H9 (cell line): Measurements from ENCODE around the gene PSMA6. TPM values are rescaled to one million over a fixed set of nuclear protein-coding genes. Genes with fewer than 3 reads are reported as not detected.

Experiments
- DNase-seq: peaks from one replicate; pipeline ENCODE4 v3.0.0-alpha.2; 2017
- H2AFZ ChIP-seq: one replicate; pipeline ENCODE4 v1.6.1; 2013; ENCODE audit warnings: mild to moderate bottlenecking, low read length, control low read depth, moderate library complexity
- H2AK5ac ChIP-seq: 2 replicates; pipeline ENCODE4 v1.6.1; 2013; ENCODE audit warnings: low read length, control low read depth, mixed read lengths; ENCODE audit not compliant: insufficient read length
- H2BK120ac ChIP-seq: one replicate; pipeline ENCODE4 v1.6.1; 2013; ENCODE audit warnings: low read depth, mild to moderate bottlenecking, low read length, control low read depth, inconsistent platforms; ENCODE audit not compliant: poor library complexity, severe bottlenecking
- H2BK12ac ChIP-seq: 2 replicates; pipeline ENCODE4 v1.6.1; 2013; ENCODE audit warnings: low read length, control low read depth, mixed read lengths, low read depth; ENCODE audit not compliant: insufficient read length
- H2BK15ac ChIP-seq: 2 replicates; pipeline ENCODE4 v1.6.1; 2013; ENCODE audit warnings: low read depth, low read length, control low read depth
- H2BK20ac ChIP-seq: one replicate; pipeline ENCODE4 v1.6.1; 2013; ENCODE audit warnings: low read depth, mild to moderate bottlenecking, low read length, control low read depth, inconsistent platforms; ENCODE audit not compliant: poor library complexity, severe bottlenecking
- H2BK5ac ChIP-seq: 2 replicates; pipeline ENCODE4 v1.6.1; 2013; ENCODE audit warnings: low read length, control low read depth, mixed read lengths; ENCODE audit not compliant: insufficient read length
- H3K14ac ChIP-seq: 2 replicates; pipeline ENCODE4 v1.6.1; 2013; ENCODE audit warnings: low read length, control low read depth; ENCODE audit not compliant: insufficient read depth
- H3K18ac ChIP-seq: 2 replicates; pipeline ENCODE4 v1.6.1; 2013; ENCODE audit warnings: low read depth, mild to moderate bottlenecking, mixed read lengths, low read length, control low read depth; ENCODE audit not compliant: insufficient read length
- H3K23ac ChIP-seq: 2 replicates; pipeline ENCODE4 v1.6.1; 2013; ENCODE audit warnings: low read length, control low read depth, mixed read lengths, low read depth; ENCODE audit not compliant: insufficient read length
- H3K23me2 ChIP-seq: 2 replicates; pipeline ENCODE4 v1.6.1; 2013; ENCODE audit warnings: low read depth, mild to moderate bottlenecking, mixed read lengths, low read length, control low read depth; ENCODE audit not compliant: insufficient read length, poor library complexity, severe bottlenecking
- H3K27ac ChIP-seq: 2 replicates; pipeline ENCODE4 v1.5.1; 2013; ENCODE audit warnings: low read length, control low read depth, mixed read lengths, low read depth; ENCODE audit not compliant: insufficient read length
- H3K27me3 ChIP-seq: 2 replicates; pipeline ENCODE4 v1.6.1; 2013; ENCODE audit warnings: low read length, control low read depth, inconsistent platforms; ENCODE audit not compliant: insufficient read depth
- H3K4ac ChIP-seq: 2 replicates; pipeline ENCODE4 v1.6.1; 2013; ENCODE audit warnings: low read depth, mild to moderate bottlenecking, control low read depth, inconsistent platforms, low read length, moderate library complexity
- H3K4me1 ChIP-seq: 2 replicates; pipeline ENCODE4 v1.6.1; 2013; ENCODE audit warnings: low read length, control low read depth, inconsistent platforms; ENCODE audit not compliant: insufficient read depth
- H3K4me2 ChIP-seq: 2 replicates; pipeline ENCODE4 v1.6.1; 2013; ENCODE audit warnings: low read length, control low read depth, mixed read lengths; ENCODE audit not compliant: insufficient read length, insufficient read depth
- H3K56ac ChIP-seq: 2 replicates; pipeline ENCODE4 v1.6.1; 2013; ENCODE audit warnings: low read depth, mild to moderate bottlenecking, mixed read lengths, low read length, control low read depth; ENCODE audit not compliant: insufficient read length
- H3K79me1 ChIP-seq: 2 replicates; pipeline ENCODE4 v1.6.1; 2013; ENCODE audit warnings: low read depth, mild to moderate bottlenecking, moderate library complexity, low read length, control low read depth, inconsistent platforms; ENCODE audit not compliant: insufficient read depth, poor library complexity, severe bottlenecking
- H3K79me2 ChIP-seq: 2 replicates; pipeline ENCODE4 v1.6.1; 2013; ENCODE audit warnings: low read length, control low read depth, inconsistent platforms; ENCODE audit not compliant: insufficient read depth
- H3K9ac ChIP-seq: 2 replicates; pipeline ENCODE4 v1.6.1; 2013; ENCODE audit warnings: low read length, control low read depth, mixed read lengths; ENCODE audit not compliant: insufficient read length; ENCODE audit errors: extremely low read depth
- H3K9me3 ChIP-seq: one replicate; pipeline ENCODE4 v1.6.1; 2013; ENCODE audit warnings: low read depth, low read length, inconsistent platforms; ENCODE audit not compliant: control insufficient read depth
- H3T11ph ChIP-seq: one replicate; pipeline ENCODE4 v1.6.1; 2013; ENCODE audit warnings: mild to moderate bottlenecking, low read length, control low read depth, inconsistent platforms
- H4K20me1 ChIP-seq: one replicate; pipeline ENCODE4 v1.6.1; 2013; ENCODE audit not compliant: control insufficient read depth, insufficient read length, insufficient read depth
- H4K5ac ChIP-seq: 2 replicates; pipeline ENCODE4 v1.6.1; 2013; ENCODE audit warnings: low read depth, mild to moderate bottlenecking, mixed read lengths, low read length, control low read depth; ENCODE audit not compliant: insufficient read length
- H4K8ac ChIP-seq: replicated peaks from 2 replicates; pipeline ENCODE4 v1.6.1; 2013; ENCODE audit warnings: low read length, control low read depth, mixed read lengths, low read depth; ENCODE audit not compliant: insufficient read length
- H4K91ac ChIP-seq: 2 replicates; pipeline ENCODE4 v1.6.1; 2013; ENCODE audit warnings: low read depth, mild to moderate bottlenecking, moderate library complexity, mixed read lengths, low read length, control low read depth; ENCODE audit not compliant: insufficient read length
- H3K27ac Mint-ChIP-seq, 3 experiments: 2 replicates in 2 of 3; 3 replicates in 1 of 3; pipeline ENCODE4 v1.8.0; 2020 to 2021; ENCODE audit warnings: mixed read lengths in 3 of 3, mild to moderate bottlenecking in 1 of 3, moderate library complexity in 1 of 3
- H3K27me3 Mint-ChIP-seq: 2 replicates; pipeline ENCODE4 v1.8.0; 2021; ENCODE audit warnings: low read depth, mild to moderate bottlenecking, moderate library complexity, mixed read lengths
- H3K36me3 Mint-ChIP-seq, 3 experiments: 2 replicates in 2 of 3; 3 replicates in 1 of 3; pipeline ENCODE4 v1.8.0; 2020 to 2021; ENCODE audit warnings: low read depth in 3 of 3, mixed read lengths in 3 of 3; ENCODE audit not compliant: insufficient read depth in 1 of 3
- H3K4me1 Mint-ChIP-seq, 2 experiments: 2 replicates each; pipeline ENCODE4 v1.8.0; 2020; ENCODE audit warnings: mixed read lengths in 2 of 2
- H3K4me3 Mint-ChIP-seq, 2 experiments: 2 replicates in 1 of 2; 3 replicates in 1 of 2; pipeline ENCODE4 v1.8.0; 2020 to 2021; ENCODE audit warnings: mild to moderate bottlenecking in 2 of 2, mixed read lengths in 2 of 2, moderate library complexity in 1 of 2
- H3K9me3 Mint-ChIP-seq, 2 experiments: 2 replicates in 1 of 2; 3 replicates in 1 of 2; pipeline ENCODE4 v1.8.0; 2020; ENCODE audit warnings: mild to moderate bottlenecking in 2 of 2, mixed read lengths in 2 of 2, moderate library complexity in 1 of 2
- WGBS: extraction: QIAGEN DNeasy Blood & Tissue Kit; methylation state at CpG from one replicate; pipeline ENCODE4 v1.1.7; 2013; ENCODE audit warnings: missing lambda C conversion rate, low lambda C conversion rate, mixed read lengths; ENCODE audit not compliant: insufficient read length; ENCODE audit errors: extremely low coverage; 5-methylcytosine and 5-hydroxymethylcytosine counted together
- total RNA-seq: library from RNA; stranded (reverse); gene quantifications from 2 replicates; pipeline ENCODE4 v1.2.1, GENCODE V29; 2021
- TF ChIP-seq, protein P1 (sequence below): fragments of 200-600 bp; sonication (generic); conservative IDR thresholded peaks from 3 replicates; pipeline ENCODE4 v1.8.0; 2021; ENCODE audit warnings: antibody characterized with exemption, mild to moderate bottlenecking

The PSMA6 gene
- total RNA-seq, 1 experiment from 2014 or later: 255 TPM

DNA sequence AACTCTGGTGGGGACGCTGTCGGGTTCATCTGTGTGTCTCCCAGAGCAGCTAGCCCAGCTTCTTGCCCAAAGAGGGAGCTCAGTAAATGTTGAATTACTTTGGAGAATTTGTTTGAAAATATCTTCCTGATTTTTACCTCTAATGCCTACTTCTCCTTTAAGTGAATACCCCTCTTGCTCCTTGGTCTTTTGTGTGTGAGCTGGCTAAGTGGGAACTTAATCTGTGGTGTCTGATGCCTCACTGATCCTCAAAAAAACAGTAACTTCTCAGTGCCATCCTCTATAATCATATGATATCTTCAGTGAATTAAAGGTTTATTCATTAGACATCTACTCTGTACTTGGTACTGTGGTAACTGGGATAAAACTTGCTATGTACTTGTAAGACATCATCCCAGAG lies 7.7 kb upstream of the PSMA6 start:
- H2AK5ac ChIP-seq: no peak overlapping the region
- H3K27ac ChIP-seq: no peak overlapping the region
- Mint-ChIP-seq H3K4me3 (no peak overlapping the region), H3K9me3 (no peaks in the 10 kb centered on the region), H3K4me1 (peaks cover 0 to 4% of the 10 kb centered on the region in 2 experiments; a peak in 1 of 4 replicates), H3K27me3 (no peaks in the 10 kb centered on the region), H3K36me3 (peaks cover 0 to 5% (median 1%) of the 10 kb centered on the region in 3 experiments; a peak in 3 of 7 replicates), H3K27ac (no peak overlapping the region)
- no peaks in the 10 kb centered on the region for H3K27me3 ChIP-seq
- H3K14ac ChIP-seq: no peak overlapping the region
- H3K9me3 ChIP-seq: no peaks in the 10 kb centered on the region
- no peaks in the 10 kb centered on the region for H3K79me1 ChIP-seq
- no peak for DNase-seq
- H3K23me2 ChIP-seq: no peaks in the 10 kb centered on the region
- H4K8ac ChIP-seq: no peak overlapping the region
- no peak overlapping the region for H2BK20ac ChIP-seq
- no peaks in the 10 kb centered on the region for H3K79me2 ChIP-seq
- H2AFZ ChIP-seq: no peak overlapping the region
- no peak overlapping the region for H3K4ac ChIP-seq
- no peak overlapping the region for H4K91ac ChIP-seq
- H4K20me1 ChIP-seq: no peaks in the 10 kb centered on the region
- H3K18ac ChIP-seq: no peak overlapping the region
- WGBS: no CpG with 5 or more reads among the region's 2 CpGs
- no peak overlapping the region for H4K5ac ChIP-seq
- TF ChIP-seq, protein P1, sequence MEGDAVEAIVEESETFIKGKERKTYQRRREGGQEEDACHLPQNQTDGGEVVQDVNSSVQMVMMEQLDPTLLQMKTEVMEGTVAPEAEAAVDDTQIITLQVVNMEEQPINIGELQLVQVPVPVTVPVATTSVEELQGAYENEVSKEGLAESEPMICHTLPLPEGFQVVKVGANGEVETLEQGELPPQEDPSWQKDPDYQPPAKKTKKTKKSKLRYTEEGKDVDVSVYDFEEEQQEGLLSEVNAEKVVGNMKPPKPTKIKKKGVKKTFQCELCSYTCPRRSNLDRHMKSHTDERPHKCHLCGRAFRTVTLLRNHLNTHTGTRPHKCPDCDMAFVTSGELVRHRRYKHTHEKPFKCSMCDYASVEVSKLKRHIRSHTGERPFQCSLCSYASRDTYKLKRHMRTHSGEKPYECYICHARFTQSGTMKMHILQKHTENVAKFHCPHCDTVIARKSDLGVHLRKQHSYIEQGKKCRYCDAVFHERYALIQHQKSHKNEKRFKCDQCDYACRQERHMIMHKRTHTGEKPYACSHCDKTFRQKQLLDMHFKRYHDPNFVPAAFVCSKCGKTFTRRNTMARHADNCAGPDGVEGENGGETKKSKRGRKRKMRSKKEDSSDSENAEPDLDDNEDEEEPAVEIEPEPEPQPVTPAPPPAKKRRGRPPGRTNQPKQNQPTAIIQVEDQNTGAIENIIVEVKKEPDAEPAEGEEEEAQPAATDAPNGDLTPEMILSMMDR: no peak
- no peak overlapping the region for H3K56ac ChIP-seq
- no peak overlapping the region for H2BK15ac ChIP-seq
- no peaks in the 10 kb centered on the region for H3K4me1 ChIP-seq
- no peak overlapping the region for H2BK12ac ChIP-seq
- H3K23ac ChIP-seq: no peak overlapping the region
- no peak overlapping the region for H3K4me2 ChIP-seq
- H2BK5ac ChIP-seq: no peak overlapping the region
- no peak overlapping the region for H2BK120ac ChIP-seq
- H3T11ph ChIP-seq: no peak overlapping the region
- no peak overlapping the region for H3K9ac ChIP-seq
